ENCODE measurements around the gene SPHKAP. TPM values are rescaled to one million over a fixed set of nuclear protein-coding genes. Genes with fewer than 3 reads are reported as not detected.

Gene SPHKAP
- total RNA-seq, 1 donor from 2014 or later: not detected

DNA sequence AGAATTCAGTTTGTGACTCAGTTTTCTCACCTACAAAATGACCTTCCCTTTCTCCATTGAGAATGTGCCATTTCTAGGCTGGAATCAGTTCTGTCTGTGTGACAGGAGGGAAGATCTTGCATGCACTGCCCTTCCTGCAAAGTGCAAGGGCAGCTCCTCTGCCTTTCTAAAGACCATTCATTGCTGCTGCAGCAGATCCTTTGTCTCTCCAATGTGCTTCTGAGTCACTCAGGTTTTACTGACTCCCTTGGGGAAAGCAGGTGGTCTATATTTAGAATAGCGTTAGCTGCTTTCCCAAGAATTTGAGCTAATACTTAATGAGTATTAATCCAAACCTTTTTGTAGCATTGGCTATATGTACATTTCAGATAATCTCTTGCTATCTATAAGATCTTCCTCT lies 247.6 kb downstream of the SPHKAP start:
- no peaks in the 10 kb centered on the region for H3K4me1 Mint-ChIP-seq (ENCODE audit: low read depth, unreplicated experiment)
- no peak overlapping the region for H3K4me3 Mint-ChIP-seq (ENCODE audit: unreplicated experiment)
- DNase-seq (ENCODE audit: low read depth): no peak
- Histone ChIP-seq H3K27ac (ENCODE audit: low read depth, low read length) (no peak overlapping the region), H3K9ac (ENCODE audit: low read length) (no peak overlapping the region), H3K9me3 (ENCODE audit: insufficient read depth, low read depth, low read length) (no peaks in the 10 kb centered on the region), H3K4me2 (ENCODE audit: low read length) (no peak overlapping the region), H3K4me3 (ENCODE audit: insufficient read depth, low read depth, low read length) (no peak overlapping the region), H2AFZ (ENCODE audit: low read depth, low read length) (no peak overlapping the region), H4K20me1 (ENCODE audit: insufficient read depth, low read length) (no peaks in the 10 kb centered on the region), H3K79me2 (ENCODE audit: insufficient read depth, low read length) (no peaks in the 10 kb centered on the region), H3K36me3 (ENCODE audit: insufficient read depth, low read length) (no peaks in the 10 kb centered on the region), H3K27me3 (ENCODE audit: insufficient read depth, low read length) (no peaks in the 10 kb centered on the region), H3K4me1 (ENCODE audit: insufficient read depth, low read length) (no peaks in the 10 kb centered on the region)
- TF ChIP-seq, protein P1, sequence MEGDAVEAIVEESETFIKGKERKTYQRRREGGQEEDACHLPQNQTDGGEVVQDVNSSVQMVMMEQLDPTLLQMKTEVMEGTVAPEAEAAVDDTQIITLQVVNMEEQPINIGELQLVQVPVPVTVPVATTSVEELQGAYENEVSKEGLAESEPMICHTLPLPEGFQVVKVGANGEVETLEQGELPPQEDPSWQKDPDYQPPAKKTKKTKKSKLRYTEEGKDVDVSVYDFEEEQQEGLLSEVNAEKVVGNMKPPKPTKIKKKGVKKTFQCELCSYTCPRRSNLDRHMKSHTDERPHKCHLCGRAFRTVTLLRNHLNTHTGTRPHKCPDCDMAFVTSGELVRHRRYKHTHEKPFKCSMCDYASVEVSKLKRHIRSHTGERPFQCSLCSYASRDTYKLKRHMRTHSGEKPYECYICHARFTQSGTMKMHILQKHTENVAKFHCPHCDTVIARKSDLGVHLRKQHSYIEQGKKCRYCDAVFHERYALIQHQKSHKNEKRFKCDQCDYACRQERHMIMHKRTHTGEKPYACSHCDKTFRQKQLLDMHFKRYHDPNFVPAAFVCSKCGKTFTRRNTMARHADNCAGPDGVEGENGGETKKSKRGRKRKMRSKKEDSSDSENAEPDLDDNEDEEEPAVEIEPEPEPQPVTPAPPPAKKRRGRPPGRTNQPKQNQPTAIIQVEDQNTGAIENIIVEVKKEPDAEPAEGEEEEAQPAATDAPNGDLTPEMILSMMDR (IDR thresholded peaks at IDR 0.05; ENCODE audit: insufficient read depth, low read depth, low read length): no peak
- no peak for TF ChIP-seq EZH2 (IDR thresholded peaks at IDR 0.05; ENCODE audit: insufficient read depth, low read length)
- no peak for FAIRE-seq
- no peaks in the 10 kb centered on the region for H3K27me3 Mint-ChIP-seq (ENCODE audit: low read depth, unreplicated experiment)
- no peaks in the 10 kb centered on the region for H3K36me3 Mint-ChIP-seq (ENCODE audit: low read depth, unreplicated experiment)
- no peak overlapping the region for H3K27ac Mint-ChIP-seq (ENCODE audit: unreplicated experiment)
- H3K9me3 Mint-ChIP-seq (ENCODE audit: unreplicated experiment): peaks cover 2% of the 10 kb centered on the region

GRCh38 chr2:227932403-227932802 lies 249.1 kb downstream of the SPHKAP start:
- Mint-ChIP-seq H3K4me1 (ENCODE audit: low read depth, unreplicated experiment) (no peaks in the 10 kb centered on the region), H3K27ac (ENCODE audit: unreplicated experiment) (no peak overlapping the region), H3K4me3 (ENCODE audit: unreplicated experiment) (no peak overlapping the region), H3K9me3 (ENCODE audit: unreplicated experiment) (peaks cover 2% of the 10 kb centered on the region), H3K27me3 (ENCODE audit: low read depth, unreplicated experiment) (no peaks in the 10 kb centered on the region), H3K36me3 (ENCODE audit: low read depth, unreplicated experiment) (no peaks in the 10 kb centered on the region)
- Histone ChIP-seq H3K9ac (ENCODE audit: low read length) (no peak overlapping the region), H3K4me1 (ENCODE audit: insufficient read depth, low read length) (no peaks in the 10 kb centered on the region), H3K4me2 (ENCODE audit: low read length) (no peak overlapping the region), H4K20me1 (ENCODE audit: insufficient read depth, low read length) (no peaks in the 10 kb centered on the region), H3K27me3 (ENCODE audit: insufficient read depth, low read length) (no peaks in the 10 kb centered on the region), H3K4me3 (ENCODE audit: insufficient read depth, low read depth, low read length) (no peak overlapping the region), H2AFZ (ENCODE audit: low read depth, low read length) (no peak overlapping the region), H3K27ac (ENCODE audit: low read depth, low read length) (no peak overlapping the region), H3K9me3 (ENCODE audit: insufficient read depth, low read depth, low read length) (peaks cover 8% of the 10 kb centered on the region), H3K79me2 (ENCODE audit: insufficient read depth, low read length) (no peaks in the 10 kb centered on the region), H3K36me3 (ENCODE audit: insufficient read depth, low read length) (no peaks in the 10 kb centered on the region)
- FAIRE-seq (no peak), DNase-seq (ENCODE audit: low read depth) (no peak)
- TF ChIP-seq, protein P1 (IDR thresholded peaks at IDR 0.05; ENCODE audit: insufficient read depth, low read depth, low read length): no peak

- Mint-ChIP-seq H3K36me3 (ENCODE audit: low read depth, unreplicated experiment) (no peaks in the 10 kb centered on the region), H3K4me3 (ENCODE audit: unreplicated experiment) (no peak overlapping the region), H3K27me3 (ENCODE audit: low read depth, unreplicated experiment) (no peaks in the 10 kb centered on the region), H3K27ac (ENCODE audit: unreplicated experiment) (no peak overlapping the region), H3K4me1 (ENCODE audit: low read depth, unreplicated experiment) (no peaks in the 10 kb centered on the region), H3K9me3 (ENCODE audit: unreplicated experiment) (peaks cover 6% of the 10 kb centered on the region)
- Histone ChIP-seq H3K9ac (ENCODE audit: low read length) (no peak overlapping the region), H3K4me3 (ENCODE audit: insufficient read depth, low read depth, low read length) (no peak overlapping the region), H2AFZ (ENCODE audit: low read depth, low read length) (no peak overlapping the region), H3K27me3 (ENCODE audit: insufficient read depth, low read length) (no peaks in the 10 kb centered on the region), H3K4me1 (ENCODE audit: insufficient read depth, low read length) (no peaks in the 10 kb centered on the region), H3K36me3 (ENCODE audit: insufficient read depth, low read length) (no peaks in the 10 kb centered on the region), H3K27ac (ENCODE audit: low read depth, low read length) (no peak overlapping the region), H3K9me3 (ENCODE audit: insufficient read depth, low read depth, low read length) (peaks cover 11% of the 10 kb centered on the region), H3K4me2 (ENCODE audit: low read length) (no peak overlapping the region), H4K20me1 (ENCODE audit: insufficient read depth, low read length) (no peaks in the 10 kb centered on the region), H3K79me2 (ENCODE audit: insufficient read depth, low read length) (no peaks in the 10 kb centered on the region)
- DNase-seq (ENCODE audit: low read depth): no peak
- no peak for FAIRE-seq
- TF ChIP-seq EZH2 (IDR thresholded peaks at IDR 0.05; ENCODE audit: insufficient read depth, low read length): no peak
- TF ChIP-seq, protein P1 (IDR thresholded peaks at IDR 0.05; ENCODE audit: insufficient read depth, low read depth, low read length): no peak
Observed at GRCh38 chr2:227932001-227932400, 249.5 kb downstream of the SPHKAP start.

Measured in astrocyte (in vitro differentiated cells and primary cell).